Sigmoid colon (tissue), 4 donors: ENCODE data around the gene PIK3R5.

ENCODE experiments used
- EP300 ChIP-seq, 4 donors: sonication (generic); formaldehyde crosslinking; IDR thresholded peaks; one replicate each; pipeline ENCODE4 v1.6.1; 2017; ENCODE audit warnings: antibody characterized with exemption in 4 of 4
- POLR2A ChIP-seq, 2 donors: fragments of 450-650 bp; IDR thresholded peaks; one replicate each; pipeline ENCODE4 v1.6.1; 2016; ENCODE audit warnings: antibody characterized with exemption in 2 of 2, mild to moderate bottlenecking in 2 of 2, moderate library complexity in 2 of 2
- POLR2AphosphoS5 ChIP-seq, 4 donors: sonication (generic); formaldehyde crosslinking; IDR thresholded peaks; one replicate each; pipeline ENCODE4 v1.6.1; 2017; ENCODE audit warnings: antibody characterized with exemption in 4 of 4

DNA sequence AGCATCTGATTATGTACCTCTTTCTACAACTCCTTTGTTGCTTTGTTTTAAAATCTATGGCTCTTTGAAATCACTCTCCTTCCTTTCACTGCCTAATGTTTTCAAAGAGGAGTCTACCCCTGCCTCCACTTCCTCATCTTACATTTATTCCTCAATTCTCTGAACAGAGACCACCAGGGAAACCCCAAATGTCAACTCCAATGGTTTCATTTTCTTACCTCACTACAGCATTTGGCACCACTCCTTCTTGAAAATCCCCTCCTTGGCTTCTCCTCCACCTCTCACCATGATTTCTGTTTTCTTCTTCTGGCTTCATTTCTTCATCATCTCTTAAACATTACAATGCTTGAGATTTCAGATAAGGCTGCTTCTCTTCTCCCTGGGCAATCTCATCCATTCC is 2.4 kb upstream of the PIK3R5 start:
- no peak for TF ChIP-seq EP300 (IDR thresholded peaks at IDR 0.05)
- TF ChIP-seq POLR2AphosphoS5 (IDR thresholded peaks at IDR 0.05): no peak
- no peak for TF ChIP-seq POLR2A (IDR thresholded peaks at IDR 0.05)
